Measurements from ENCODE around the gene AQP11.
"Not testable (repeated sequence)": the region's sequence is repeated elsewhere in the genome, so short reads cannot be mapped to it uniquely, and the experiment has no call there.

Gene AQP11, protein sequence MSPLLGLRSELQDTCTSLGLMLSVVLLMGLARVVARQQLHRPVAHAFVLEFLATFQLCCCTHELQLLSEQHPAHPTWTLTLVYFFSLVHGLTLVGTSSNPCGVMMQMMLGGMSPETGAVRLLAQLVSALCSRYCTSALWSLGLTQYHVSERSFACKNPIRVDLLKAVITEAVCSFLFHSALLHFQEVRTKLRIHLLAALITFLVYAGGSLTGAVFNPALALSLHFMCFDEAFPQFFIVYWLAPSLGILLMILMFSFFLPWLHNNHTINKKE

DNA sequence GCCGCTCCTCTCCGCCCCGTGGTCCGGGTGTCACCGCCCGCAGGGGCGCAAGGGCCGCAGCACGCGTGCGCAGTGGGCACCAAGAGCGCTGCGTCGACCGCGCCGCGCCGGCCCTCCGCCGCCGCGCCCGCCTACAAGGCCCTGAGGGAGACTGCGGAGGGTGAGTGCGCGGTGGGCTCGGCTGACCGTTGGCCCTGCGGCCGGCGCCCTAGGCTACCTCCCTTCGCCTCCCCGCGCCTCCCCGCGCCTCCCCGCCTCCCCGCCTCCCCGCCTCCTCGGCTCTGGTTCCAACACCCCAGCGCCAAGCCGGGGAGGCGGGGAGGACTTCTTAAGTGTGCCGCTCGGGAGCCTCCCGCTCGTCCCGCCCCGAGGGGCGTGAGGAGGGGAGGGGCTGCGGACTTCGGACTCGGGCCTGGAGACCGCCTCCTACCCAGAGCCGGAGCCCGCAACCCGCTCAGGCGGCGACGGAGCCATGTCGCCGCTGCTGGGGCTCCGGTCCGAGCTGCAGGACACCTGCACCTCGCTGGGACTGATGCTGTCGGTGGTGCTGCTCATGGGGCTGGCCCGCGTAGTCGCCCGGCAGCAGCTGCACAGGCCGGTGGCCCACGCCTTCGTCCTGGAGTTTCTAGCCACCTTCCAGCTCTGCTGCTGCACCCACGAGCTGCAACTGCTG lies at the start of gene AQP11:
Gene AQP11 (plus strand): TSS at position 433 of the 673 bp plus-strand sequence. CDS start 40 bp downstream, at position 473.
- DNase-seq: peak; percentile 54

DNA sequence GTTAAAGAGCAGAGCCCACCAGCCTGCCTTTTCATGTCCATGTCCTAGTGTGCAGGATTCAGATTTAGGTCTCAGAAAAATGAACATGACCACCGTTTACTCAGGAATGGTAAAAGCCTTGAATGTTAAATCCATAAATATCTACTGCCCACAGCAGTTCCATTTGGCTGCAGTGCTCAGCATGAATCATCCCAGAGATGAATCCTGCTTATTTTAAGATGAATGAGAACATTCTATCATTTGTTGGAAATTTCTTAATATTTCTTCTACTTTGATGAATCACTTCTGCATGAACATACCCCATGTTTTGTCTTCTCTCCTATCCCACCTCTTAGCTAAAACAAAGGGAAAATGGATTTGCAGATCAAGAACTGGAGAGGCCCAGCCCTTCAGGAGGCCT lies 47.5 kb upstream of the AQP11 start:
- no peak for DNase-seq

DNA sequence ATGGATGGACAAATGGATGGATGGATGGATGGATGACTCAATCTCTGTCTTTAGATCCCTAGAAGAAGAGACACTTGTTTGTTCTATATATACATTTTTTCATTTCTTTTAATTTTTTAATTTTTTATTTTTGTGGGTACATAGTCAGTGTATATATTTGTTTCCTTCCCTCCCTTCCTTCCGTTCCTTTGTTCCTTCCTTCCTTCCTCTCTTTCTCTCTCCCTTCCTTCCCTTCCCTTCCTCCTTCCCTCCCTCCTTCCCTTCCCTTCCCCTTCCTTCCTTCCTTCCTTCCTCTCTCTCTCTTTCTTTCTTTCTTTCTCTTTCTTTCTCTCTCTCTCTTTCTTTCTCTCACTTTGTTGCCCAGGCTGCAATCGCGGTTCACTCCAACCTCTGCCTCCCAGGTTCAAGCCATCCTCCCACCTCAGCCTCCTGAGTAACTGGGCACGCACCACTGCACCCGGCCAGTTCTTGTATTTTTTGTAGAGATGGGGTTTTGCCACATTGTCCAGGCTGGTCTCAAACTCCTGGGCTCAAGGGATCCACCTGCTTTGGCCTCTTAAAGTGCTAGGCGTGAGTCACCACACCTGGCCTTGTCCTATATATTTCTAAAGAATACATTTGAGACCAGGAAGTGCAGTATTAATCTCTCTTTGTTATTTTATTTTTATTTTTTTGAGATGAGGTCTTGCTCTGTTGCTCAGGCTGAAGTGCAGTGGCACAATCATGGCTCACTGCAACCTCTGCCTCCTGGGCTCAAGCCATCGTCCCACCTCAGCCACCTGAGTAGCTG lies 42.5 kb upstream of the AQP11 start:
- no peak for DNase-seq

DNA sequence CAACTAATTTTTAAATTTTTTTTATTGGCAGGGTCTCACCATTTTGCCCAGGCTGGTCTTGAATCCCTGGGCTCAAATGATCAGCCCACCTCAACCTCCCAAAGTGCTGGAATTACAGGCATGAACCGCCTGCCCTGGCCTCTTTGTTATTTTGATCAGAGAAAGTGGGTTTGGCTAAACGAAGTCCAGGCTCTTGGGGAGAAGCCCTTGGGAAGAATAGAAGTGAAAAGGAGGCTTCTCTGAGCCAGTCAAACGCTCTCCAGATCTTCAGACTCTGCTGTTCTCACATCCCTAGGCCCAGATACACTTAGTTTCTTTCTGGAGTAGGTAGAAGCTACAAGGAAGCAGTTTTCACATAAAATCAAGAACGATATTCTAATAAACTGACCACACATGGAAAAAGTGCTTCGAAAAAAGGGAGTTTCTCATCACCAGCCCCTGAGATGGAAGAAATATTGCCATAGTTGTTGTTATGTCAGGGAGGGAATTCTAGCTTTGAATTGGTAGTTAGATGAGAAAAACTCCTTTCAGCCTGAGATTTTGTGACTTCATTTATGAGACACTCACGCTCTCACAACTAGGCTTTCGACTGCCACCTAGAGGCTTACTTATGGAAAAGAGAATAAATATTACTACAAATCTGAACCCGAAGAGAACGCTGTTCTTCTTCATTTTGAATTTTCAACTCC lies 41.7 kb upstream of the AQP11 start:
- DNase-seq: peak; percentile 9

DNA sequence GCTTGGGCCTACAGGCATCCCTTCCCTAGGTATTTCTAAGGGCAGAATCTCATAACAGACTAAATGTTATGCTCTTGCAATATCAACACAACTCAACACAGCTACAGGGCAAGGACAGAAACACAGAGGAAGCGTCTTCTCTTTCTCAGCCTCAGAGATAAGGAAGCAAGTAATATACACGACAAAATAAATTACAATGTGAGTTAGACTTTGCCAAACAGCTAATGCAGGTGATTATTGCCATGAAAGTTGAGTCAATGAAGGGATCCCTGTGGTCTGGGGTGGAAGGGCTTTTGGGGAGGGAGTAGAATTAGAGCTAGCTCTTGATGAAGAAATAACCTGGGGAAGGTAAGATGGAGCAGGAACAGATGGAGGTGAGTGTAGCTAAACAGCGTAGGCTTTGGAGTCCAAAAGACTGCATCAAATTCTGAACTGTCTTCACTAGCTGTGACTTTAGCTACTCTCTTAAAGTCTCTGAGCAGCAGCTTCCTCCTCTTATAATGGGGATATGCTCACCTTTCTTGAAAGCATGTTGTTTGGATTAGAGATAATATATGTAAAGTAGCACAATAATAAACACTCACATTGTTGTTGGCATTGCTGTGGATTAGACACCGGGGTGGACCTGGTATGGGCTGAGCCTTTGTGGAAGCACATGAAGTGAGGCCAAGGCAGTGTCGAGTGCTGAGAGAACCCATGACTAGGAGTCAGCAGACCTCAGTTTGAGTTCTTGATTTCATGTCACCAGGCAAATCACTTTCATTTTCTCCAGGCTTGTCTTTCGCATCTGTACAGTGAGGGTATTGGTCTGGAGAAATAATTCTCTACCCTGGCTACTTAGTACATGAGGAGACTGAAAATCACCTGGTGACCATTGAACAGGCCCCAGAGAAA lies 41.0 kb upstream of the AQP11 start:
- no peak for DNase-seq

DNA sequence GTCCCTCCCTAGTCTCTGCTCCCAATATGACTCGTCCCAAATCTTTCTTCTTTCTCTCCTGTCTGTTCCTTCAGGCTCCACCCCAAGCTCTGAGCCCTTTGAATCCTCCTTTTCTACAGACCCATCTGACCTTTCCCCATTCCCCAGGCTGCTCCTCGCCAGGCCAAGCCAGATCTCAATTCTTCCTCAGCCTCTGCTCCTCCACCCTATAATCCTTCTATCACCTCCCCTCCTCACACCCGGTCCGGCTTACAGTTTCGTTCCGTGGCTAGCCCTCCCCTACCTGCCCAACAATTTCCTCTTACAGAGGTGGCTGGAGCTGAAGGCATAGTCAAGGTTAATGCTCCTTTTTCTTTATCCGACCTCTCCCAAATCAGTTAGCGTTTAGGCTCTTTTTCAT lies 38.3 kb upstream of the AQP11 start:
- not testable (repeated sequence) for DNase-seq

DNA sequence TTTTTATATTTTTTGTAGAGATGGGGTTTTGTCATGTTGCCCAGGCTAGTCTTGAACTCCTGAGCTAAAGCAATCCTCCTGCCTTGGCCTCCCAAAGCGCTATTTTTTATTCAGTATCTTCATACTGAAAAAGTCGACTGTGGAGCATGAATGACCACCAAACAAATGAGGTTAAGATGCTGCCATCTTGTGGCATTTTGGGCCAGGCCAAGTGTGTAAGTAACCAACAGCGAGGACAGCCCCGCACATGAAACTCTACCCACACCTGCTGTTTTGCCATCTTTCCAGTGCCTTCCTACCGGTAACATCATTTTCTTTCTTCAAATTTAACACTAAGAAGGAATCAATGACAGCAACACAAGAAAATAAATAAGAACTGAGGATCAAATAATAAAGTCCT lies 32.2 kb upstream of the AQP11 start:
- no peak for DNase-seq

DNA sequence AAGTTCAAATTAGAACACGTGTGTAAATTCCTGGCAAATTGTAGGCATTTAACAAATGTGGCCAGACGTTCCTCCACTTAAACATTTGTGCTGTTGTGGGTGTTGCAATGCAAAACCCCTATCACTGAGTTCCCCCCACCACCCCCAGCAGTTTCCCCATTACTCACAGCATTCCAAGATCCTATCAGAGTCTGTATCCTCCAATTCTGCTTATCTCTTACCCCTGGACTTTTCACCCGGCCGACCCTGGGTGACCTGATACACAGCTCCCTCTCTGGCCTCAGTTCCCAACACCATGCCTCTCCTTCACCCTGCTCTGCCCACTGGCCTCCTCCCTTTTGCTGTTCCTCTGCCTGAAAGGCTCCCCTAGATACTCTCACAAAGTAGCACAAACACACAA lies 31.4 kb upstream of the AQP11 start:
- no peak for DNase-seq

DNA sequence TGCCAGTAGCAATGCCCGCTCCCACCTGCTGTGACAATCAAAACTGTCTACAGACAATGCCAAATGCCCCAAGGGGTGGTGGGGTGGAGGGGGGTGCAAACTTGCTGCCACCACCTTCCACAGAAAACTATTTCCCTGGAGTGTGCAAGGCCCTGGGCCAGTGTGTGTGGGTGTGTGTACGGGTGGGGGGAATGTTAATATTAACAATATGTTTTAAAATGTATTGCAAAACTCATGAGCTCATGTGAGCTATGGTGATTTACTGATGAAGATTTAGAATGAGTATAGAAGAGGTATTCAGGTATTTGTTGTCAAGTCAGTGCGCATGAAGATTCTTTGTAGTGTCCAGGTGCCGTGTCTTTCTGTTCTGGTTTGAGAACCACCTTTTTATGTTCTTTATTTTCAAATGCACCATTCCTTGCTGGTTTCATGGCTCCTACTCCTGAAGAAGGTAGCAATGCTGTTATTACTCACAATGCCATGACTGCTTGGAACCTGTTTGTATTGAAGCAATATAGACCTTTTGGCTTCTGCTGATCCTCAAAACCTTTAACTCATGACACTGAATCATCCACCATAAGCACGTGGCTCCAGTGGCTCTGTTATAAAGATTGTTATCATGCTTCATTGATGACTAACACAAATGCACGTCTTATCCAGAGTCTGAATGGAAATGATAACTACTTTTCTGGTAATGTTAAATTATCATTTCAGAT lies 29.9 kb upstream of the AQP11 start:
- DNase-seq: no peak

DNA sequence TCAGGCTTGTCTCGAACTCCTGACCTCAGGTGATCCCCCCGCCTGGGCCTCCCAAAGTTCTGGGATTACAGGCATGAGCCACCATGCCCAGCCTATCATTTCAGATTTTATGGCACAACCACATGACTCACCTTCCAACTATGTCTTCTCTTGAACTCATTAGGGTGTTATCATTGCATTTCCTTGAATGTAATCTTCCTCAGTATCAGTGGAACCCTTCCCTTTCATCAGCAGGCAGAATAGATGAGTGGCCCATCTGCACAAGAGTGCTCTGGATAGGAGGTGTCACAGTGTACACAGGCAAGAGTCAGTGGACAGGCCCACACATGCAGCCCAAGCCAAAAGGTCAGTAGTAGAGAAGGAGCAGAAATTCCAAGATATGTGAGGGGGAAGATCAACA lies 29.1 kb upstream of the AQP11 start:
- no peak for DNase-seq

DNA sequence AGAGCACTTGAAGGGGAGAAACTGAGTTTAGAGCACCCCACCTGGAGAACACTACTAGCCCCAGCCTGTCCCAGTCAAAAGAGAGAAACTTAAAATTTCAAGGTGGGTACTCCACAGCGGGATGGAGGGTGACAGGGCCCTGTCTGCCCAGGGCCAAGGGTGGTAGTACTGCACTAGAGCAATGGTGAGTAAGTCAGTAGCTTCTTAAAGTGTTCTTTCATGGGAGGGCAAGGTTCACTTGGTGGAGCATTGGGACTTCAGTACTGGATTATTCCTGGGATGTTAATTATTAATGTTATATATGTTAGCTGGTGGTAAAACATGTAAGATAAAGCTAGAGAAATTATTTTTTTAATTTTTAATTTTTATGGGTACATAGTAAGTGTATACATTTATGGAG lies 28.5 kb upstream of the AQP11 start:
- DNase-seq: no peak

DNA sequence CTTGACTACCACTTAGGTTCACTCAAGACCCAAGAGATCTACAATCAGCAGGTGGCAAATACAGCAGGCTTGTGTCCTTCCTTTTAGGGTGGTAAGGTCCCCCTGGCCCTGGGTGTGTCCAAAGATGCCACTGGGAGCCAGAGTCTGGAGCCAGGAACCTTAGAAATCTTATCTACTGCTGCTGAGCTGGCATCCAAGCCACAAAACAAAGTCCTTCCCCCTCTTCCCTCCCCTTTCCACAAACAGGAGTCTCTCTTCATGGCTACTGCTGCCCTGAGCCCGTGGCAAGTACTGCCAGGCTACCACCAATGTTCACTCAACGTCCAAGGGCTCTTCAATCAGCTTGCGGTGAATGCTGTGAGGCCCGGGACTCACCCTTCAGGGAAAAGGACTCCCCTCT lies 21.4 kb upstream of the AQP11 start:
- no peak for DNase-seq

DNA sequence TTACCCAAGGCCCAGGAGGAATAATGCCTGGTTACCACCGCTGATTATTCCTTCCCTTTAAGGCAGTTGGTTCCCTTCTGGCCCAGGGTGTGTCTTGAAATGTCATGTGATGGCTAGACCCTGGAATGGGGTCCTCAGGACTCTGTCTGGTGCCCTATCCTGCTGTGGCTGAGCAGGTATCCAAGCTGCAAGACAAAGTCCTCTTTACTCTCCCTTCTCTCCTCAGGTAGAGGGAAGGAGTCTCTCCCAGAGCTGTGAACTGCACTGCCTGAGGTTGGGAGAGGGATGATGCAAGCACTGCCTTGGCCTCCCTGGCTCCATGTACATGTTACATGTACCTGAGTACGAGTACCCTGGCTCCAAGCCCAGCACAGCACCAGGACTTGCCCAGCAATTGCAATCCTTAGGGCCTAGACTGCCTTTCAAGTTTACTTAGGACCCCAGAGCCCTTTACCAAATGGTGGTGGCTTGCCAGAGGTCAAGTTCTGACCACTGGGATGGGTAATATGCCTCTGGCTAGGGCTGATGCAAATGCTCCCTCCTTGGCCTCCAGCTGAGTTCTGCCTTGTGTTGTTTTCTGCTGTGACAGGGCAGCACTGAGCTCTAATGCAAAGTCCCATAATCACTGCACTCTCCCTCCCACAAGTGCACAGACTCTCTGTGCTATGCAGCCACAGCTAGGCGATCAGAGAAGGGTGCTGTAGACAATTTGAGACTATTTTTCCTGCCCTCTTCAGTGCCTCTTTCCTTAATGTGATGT lies 20.7 kb upstream of the AQP11 start:
- no peak for DNase-seq

DNA sequence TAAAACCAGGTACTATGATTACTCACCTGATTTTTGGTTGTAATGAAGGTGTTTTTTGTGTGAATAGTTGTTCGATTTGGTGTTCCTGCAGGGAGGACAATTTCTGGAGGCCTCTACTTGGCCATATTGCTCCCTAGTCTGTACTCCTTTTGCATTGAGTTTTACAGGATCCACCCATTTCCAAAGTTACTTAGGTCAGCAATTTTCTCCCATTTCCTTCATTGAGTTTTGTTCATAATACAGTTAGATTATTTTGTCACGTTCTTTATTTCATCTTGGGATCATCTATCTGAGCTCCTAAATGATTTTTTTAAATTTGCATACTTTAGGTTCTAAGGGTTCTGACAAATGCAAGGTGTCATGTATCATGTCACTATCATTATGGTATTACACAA lies 20.1 kb upstream of the AQP11 start:
- no peak for DNase-seq

DNA sequence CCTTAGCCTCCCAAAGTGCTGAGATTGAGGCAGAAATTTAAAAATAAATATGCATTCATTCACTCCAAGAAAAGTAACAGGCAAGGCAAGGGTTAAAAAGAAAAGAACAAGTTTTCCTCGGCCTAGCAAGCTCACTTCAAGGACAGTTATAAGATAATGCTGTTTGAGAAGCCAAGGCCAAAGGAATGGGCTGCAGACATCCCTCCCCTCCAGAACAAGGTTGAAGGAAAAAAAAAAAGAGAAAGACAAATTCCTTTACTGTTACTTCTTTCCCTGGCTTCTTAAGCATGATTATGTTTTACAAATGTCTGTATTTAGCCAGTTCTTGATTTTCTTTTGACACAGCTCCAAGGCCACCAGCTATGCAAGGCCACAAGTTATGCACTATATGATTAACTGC lies 18.9 kb upstream of the AQP11 start:
- not testable (repeated sequence) for DNase-seq

DNA sequence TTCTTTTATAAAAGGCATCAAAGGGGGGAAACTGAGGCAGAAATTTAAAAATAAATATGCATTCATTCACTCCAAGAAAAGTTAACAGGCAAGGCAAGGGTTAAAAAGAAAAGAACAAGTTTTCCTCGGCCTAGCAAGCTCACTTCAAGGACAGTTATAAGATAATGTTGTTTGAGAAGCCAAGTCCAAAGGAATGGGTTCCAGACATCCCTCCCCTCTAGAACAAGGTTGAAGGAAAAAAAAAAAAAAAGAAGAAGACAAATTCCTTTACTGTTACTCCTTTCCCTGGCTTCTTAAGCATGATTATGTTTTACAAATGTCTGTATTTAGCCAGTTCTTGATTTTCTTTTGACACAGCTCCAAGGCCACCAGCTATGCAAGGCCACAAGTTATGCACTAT lies 14.3 kb upstream of the AQP11 start:
- not testable (repeated sequence) for DNase-seq

DNA sequence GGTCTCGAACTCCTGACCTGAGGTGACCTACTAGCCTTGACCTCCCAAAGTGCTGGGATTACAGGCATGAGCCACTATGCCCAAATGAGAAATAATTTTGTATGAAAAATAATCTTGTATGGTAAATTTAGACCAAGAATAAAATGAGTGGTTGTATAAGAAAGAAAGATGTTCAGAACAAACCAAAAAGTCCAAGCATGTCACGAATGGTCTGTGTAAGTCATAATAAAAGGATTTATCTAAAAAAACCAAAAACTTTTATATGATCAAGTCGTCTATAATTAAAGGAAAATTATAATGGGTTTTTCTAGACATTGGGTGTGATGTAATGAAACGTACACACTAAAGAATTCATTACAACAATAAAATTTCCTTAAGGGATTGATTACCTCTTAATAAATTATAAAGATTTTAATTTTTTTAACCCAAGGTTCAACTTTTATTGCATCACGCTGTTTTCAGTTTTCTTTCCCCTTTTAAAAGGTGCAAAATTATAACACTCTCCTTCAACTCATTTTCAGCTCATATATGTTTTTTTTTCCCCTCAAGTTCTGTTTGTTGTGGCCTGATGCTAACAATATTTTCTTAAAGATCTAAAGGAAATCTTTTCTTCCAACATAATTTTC lies 8.9 kb upstream of the AQP11 start:
- no peak for DNase-seq

DNA sequence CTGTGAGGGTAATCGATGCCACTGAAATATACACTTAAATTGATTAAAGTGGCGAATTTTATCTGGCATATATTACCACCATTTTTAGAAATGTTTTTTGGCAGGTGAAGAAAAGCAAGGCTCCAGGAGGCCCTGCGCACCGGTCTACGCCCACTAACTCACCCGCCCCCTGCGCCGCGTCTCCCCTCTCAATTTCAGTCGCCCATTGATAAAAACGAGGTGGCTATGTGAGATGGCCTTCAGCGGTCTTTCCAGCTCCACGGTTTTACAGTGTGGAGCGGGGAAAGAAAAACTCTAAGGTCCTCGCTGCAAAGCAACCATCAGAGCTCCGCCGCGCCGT lies 602 bp upstream of the AQP11 start:
- no peak for DNase-seq

DNA sequence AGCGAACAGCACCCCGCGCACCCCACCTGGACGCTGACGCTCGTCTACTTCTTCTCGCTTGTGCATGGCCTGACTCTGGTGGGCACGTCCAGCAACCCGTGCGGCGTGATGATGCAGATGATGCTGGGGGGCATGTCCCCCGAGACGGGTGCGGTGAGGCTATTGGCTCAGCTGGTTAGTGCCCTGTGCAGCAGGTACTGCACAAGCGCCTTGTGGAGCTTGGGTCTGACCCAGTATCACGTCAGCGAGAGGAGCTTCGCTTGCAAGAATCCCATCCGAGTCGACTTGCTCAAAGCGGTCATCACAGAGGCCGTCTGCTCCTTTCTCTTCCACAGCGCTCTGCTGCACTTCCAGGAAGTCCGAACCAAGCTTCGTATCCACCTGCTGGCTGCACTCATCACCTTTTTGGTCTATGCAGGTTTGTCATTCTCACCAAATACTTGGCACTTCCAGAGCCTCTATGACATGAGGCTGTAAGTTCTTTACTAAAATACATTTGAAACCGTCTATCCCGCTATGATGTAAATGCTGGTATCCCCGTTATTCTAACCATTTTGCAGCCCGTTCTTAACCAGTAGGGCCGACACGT lies 535 bp downstream of the AQP11 start:
- no peak for DNase-seq

DNA sequence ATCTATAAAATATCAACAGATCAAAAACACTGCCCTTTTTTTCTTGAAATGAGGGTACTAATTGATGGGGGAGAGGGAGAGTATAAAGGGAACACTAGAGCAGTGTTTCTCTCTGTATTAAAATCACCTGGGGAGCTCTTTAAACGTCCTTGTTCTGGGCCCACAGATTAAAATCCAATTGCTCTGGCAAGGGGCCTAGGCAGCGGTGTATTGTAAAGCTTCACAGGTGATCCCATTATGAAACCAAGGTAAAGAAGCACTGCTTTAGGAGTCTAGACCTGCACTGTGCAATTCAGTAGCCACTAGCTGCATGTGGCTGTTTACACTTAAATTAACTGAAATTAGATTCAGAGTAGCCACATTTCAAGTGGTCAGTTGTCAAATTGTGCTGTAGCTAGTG lies 3.0 kb downstream of the AQP11 start:
- DNase-seq: no peak
